CD1c-positive myeloid dendritic cell (primary cell): ENCODE data around the gene HMGCS2.
"Not testable (repeated sequence)": the region's sequence is repeated elsewhere in the genome, so short reads cannot be mapped to it uniquely, and the experiment has no call there.

Experiments used
- DNase-seq: peaks from one replicate; pipeline ENCODE4 v3.0.0-alpha.2; 2016; ENCODE audit errors: extremely low spot score

Gene HMGCS2

DNA sequence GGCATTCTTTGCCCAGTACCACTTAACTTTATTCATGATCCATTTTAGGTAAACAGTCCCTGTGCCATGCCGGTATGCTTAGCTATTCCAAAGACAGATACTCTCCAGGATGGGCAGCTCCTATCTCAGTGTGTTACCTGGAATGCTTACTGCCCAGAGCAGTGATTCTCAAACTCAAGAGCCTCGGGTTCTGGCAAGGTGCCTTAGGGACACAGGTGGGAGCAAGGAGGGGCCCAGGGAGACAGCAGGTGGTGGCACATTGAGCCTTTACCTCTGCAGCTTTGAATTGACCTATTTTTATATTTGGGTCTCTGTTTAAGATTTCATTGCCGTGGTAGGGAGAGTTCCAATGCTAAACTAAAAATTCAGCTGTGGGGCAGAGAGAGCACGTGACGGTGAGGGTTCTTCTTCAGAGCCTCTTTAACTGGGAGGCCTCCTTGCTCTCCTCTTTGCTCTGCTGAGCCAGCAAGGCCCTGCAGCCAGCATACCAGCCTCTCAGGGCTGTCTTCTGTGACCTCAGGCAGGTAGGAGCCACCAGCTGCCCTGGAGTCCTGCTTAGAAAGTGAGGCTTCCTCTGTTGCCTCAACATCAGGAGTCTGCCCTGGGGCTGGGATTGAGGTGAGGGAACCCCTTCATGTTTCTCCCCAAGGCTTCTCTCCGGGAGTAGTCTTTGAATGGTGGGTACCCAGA is 36.8 kb downstream of the HMGCS2 start:
- no peak for DNase-seq

GRCh38 chr1:119731060-119731459 is 37.6 kb downstream of the HMGCS2 start:
- DNase-seq = no peak

- DNase-seq = no peak
Observed at GRCh38 chr1:119729044-119729443, 39.7 kb downstream of the HMGCS2 start.

DNA sequence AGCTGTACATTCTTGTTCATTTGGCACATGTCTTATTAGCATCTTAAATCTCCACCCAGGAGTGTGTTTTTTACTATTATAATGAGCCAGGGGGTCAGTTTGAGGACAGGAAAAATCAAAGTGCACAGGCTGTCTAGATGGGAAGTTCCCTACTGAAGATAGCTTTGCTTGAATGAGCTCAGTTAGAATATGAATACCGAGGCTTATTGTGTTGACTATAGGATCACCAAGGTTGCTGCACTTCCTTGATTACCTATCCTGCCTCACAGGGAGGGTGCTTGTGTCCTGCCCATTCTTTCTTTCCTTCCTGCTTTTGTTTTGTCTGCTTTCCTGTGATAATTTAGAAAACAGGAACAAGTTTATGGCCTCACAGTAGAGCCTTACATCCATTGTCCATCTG is 40.7 kb downstream of the HMGCS2 start:
- DNase-seq = no peak

GRCh38 chr1:119725626-119726025 is 43.1 kb downstream of the HMGCS2 start:
- no peak for DNase-seq

- DNase-seq = no peak
Observed at GRCh38 chr1:119724611-119725218, 44.0 kb downstream of the HMGCS2 start.

GRCh38 chr1:119721896-119722295 is 46.8 kb downstream of the HMGCS2 start:
- DNase-seq = no peak

DNA sequence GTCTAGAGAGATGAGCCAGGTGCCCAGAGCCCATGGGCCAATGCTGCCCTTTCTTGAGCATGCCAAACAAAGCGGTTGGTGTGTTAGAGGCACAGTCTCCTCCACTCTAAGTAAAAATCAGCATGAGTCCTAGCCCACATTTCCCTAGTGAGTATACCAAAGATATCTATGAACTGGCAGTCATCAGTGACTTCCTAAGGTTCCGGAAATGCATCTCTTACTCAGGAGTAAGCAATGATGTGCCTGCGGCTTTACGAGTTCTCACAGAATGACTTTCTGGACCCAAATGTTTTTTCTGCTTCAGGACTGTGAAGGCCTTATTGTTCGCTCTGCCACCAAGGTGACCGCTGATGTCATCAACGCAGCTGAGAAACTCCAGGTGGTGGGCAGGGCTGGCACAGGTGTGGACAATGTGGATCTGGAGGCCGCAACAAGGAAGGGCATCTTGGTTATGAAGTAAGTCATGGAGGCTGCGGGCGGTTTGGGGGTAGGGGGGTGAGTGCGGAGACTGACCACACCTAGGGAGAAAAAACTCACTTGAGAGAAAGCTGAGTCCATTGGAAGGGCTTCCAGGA is 47.8 kb downstream of the HMGCS2 start:
- DNase-seq = no peak

- DNase-seq = no peak
Observed at GRCh38 chr1:119718972-119719371, 49.7 kb downstream of the HMGCS2 start.

- DNase-seq = no peak
Observed at GRCh38 chr1:119718409-119718808, 50.3 kb downstream of the HMGCS2 start.

GRCh38 chr1:119715542-119715941 is 53.2 kb downstream of the HMGCS2 start:
- DNase-seq = no peak

DNA sequence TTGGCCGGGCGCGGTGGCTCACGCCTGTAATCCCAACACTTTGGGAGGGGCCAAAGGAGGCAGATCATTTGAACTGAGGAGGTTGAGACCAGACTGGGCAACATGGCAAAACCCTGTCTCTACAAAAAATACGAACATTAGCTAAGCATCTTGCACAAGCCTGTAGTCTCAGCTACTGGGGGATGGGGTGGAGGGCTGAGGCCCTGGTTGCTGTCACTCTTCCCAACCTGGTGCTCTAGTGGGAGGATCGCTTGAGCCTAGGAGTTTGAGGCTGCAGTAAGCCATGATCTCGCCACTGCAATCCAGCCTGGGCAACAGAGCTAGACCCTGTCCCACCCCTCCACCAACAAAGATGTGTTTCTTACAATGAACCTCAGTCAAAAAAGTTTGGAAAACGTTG is 54.1 kb downstream of the HMGCS2 start:
- no peak for DNase-seq

DNA sequence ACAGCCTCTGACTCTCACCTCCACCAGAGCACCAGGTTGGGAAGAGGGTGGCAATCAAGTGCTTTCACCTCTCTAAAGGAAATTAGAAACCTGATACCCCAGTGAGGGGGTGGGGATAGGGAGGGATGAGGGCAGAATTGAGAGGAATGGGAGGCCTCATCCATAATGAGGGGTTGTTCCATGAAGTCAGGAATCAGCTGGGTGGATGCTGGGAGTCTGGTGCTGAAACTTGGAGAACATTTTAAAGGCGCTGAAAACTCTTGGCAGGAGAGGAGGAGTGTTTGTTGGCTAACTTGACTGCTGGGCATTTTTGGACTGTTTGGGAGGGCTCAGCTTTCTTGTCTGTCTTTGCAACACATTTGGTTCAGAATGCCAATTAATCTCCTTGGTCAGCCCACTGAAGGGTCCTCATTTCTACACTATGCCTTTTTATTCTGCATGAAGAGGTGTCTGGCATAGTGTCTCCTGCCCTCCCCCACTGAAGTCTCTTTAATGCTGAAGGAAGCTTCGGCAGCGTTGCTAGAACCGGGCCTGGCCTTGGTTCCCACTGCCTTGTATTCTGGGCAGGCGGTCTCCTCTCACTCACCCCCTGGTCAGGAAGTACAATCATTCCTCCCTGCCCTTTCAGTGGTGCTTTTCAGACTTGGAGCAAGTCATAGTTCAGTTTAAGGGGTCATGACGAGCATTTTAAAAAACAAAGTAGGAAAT is 54.8 kb downstream of the HMGCS2 start:
- no peak for DNase-seq

DNA sequence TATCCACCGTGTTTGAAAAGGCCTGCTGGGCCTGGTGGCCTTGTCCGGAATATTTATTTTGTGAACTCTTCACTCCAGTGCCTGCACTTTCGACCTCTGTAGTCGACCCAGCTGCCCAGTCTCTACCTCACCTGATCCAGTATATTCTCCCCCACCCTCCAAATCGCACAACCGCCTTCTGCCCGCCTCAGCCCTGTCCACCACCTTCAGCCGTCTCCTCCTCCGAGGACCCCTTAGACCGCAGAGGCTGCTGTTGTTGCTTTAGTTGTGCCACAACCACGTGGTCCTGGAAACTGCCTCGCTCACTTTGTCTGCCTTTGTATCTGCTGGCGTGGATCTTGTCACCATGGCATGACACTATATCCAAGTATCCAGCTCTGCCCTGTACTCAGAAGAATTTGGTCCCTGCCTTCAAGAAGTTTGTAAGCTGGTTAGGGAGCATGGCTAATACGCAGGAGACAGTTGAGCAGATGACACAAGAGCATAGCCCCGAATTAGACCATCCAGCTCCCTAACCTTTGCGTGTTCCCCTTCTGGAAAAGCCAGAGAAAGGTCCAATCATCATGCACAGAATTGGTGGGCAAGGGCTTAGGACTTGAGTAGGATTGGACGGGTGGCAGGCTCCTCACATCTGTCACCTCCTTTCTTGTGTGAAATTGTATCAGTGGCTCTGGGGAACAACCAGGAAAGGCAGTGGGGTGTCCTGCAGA is 55.5 kb downstream of the HMGCS2 start:
- no peak for DNase-seq

GRCh38 chr1:119712342-119713038 is 56.2 kb downstream of the HMGCS2 start:
- DNase-seq = peak; percentile 17

DNA sequence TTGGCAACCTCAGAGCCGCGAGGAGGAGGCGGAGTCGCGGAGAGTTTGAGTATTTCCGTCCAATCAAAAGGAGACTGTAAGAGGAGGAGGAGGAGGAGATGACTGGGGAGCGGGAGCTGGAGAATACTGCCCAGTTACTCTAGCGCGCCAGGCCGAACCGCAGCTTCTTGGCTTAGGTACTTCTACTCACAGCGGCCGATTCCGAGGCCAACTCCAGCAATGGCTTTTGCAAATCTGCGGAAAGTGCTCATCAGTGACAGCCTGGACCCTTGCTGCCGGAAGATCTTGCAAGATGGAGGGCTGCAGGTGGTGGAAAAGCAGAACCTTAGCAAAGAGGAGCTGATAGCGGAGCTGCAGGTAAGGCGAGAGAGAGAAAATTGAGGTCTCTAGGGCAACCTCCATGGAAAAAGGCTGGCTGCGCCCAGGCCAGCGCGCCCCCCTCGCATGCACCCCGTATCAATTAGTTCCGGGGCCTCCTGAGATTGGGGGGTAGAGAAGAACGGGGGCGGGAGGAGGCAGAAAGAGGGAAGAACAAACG is 56.8 kb downstream of the HMGCS2 start, which contains the start of gene PHGDH:
PHGDH (plus strand) TSS at position 131 of the 538 bp plus-strand sequence; CDS start at position 220, 89 bp downstream.
- peak; percentile 41 for DNase-seq

DNA sequence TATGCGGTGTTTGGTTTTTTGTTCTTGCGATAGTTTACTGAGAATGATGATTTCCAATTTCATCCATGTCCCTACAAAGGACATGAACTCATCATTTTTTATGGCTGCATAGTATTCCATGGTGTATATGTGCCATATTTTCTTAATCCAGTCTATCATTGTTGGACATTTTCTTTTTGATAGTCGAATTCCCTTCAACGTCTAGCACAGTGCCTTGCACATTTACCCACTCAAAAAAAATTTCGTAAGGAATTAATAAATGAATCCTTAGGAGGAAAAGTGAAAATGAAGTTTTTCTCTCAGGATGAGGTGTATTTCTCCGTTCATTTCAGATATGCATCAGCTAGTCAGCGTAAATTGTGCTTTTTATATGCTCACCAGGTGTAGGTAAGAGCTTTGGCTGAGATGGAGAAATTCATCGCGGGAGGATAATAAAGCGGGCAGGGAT is 57.3 kb downstream of the HMGCS2 start:
- DNase-seq = not testable (repeated sequence)

GRCh38 chr1:119706599-119706998 is 62.1 kb downstream of the HMGCS2 start:
- not testable (repeated sequence) for DNase-seq

DNA sequence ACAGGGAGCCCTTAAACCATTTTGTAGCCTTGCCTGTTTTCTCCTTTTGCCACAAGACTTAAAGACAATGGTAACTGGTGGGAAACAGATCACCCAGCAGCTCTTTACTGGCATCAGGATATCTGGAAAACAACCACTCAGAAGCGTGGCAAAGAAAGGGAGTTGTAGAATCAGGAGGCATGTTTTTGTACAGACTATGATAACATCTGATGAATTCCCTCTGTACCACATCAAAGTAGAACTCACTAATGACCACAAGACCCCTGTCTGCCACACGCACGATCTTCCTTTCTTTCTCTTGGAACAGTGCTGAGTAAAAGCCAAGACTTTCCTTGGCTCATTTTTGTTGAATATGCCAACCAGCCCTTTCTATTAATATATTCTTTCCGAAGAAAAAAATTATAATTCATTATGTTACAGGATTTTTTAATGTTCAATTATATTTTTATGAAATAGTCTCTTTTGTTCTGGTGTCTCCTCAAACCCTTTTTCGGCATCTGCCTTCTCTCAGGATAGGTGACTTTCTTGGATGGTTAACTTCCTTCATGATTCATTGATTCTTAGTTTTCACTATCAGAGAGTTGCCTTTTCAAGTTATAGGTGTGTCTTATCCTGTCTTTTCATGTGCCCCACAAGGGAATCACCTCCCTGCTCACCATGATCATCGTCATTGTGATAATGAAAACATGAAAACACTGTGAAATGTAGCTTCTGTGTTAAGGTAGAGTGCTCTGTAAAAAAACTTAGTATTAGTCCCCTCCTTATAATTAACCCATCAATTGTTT is 64.8 kb downstream of the HMGCS2 start:
- DNase-seq = no peak

GRCh38 chr1:119702384-119702783 is 66.3 kb downstream of the HMGCS2 start:
- DNase-seq = peak; percentile 67
